Motor neuron (in vitro differentiated cells): ENCODE results near the gene KCNQ1. TPM values are rescaled to one million over a fixed set of nuclear protein-coding genes. Genes with fewer than 3 reads are reported as not detected.

Experiments used
- ATAC-seq, 8 experiments: fragments of 200-7000 bp; cut with Tn5 transposase; replicated peaks in 6 of 8; 2 replicates each; pipeline ENCODE4 v1.8.0; 2021; ENCODE audit warnings: mild to moderate bottlenecking in 8 of 8, moderate library complexity in 8 of 8
- H3K27ac ChIP-seq, 2 donors: fragments of 250-450 bp; sonication (Bioruptor Pico); 2 replicates each; pipeline ENCODE4 v1.9.0; 2021; ENCODE audit warnings: antibody characterized with exemption in 2 of 2, mild to moderate bottlenecking in 2 of 2, moderate library complexity in 1 of 2
- H3K4me1 ChIP-seq, 2 donors: fragments of 250-450 bp; sonication (Bioruptor Pico); replicated peaks in 1 of 2; 2 replicates each; pipeline ENCODE4 v1.6.1; 2021; ENCODE audit warnings: antibody characterized with exemption in 2 of 2, mild to moderate bottlenecking in 2 of 2, moderate library complexity in 1 of 2
- H3K4me3 ChIP-seq, 5 donors: fragments of 250-450 bp; sonication (Bioruptor Pico); 2 replicates each; pipeline ENCODE4 v1.9.0; 2021; ENCODE audit warnings: antibody characterized with exemption in 5 of 5, mild to moderate bottlenecking in 5 of 5, moderate library complexity in 4 of 5
- WGBS, 10 experiments: fragments of 450-650 bp; shearing (Covaris generic); methylation state at CpG; one replicate each; pipeline ENCODE4 v1.0.0; 2022; 5-methylcytosine and 5-hydroxymethylcytosine counted together
- in situ Hi-C, 9 experiments: fragments of 400-800 bp; cut with MboI; loops; one replicate each; pipeline ENCODE4 v1.15.0; 2021; ENCODE audit warnings: low sequenced_read_pairs in 9 of 9, low pct_unique_long_range_greater_than_20kb in 2 of 9; ENCODE audit not compliant: unreplicated experiment in 9 of 9
- total RNA-seq, 8 experiments: library from RNA; unstranded; fragments of 300-600 nt; gene quantifications; 2 replicates each; pipeline versions ENCODE4 v1.2.3 to v1.2.4, GENCODE V29; 2022

KCNQ1 gene
- total RNA-seq, 8 experiments from 2014 or later: 0.04 to 0.66 (median 0.20) TPM; not detected in 2

GRCh38 chr11:2412323-2412722, 32.5 kb upstream of the KCNQ1 start:
- H3K4me1 ChIP-seq: peaks cover 38 to 49% of the 10 kb centered on the region in 2 donors
- no peak overlapping the region for H3K4me3 ChIP-seq
- 73 to 100% (median 100%) methylated on average over 1 to 3 of the region's 6 CpGs; no CpG with 5 or more reads in 5 of the 10 experiments for WGBS, 10 experiments
- H3K27ac ChIP-seq: peak overlapping the region in 1 of 2 donors; percentile 82
- ATAC-seq: no peak
- in situ Hi-C loops: loop anchor here in 8 of 9 experiments (10.0 to 25.0 kb wide), 5 partner anchors 100 to 475 kb away; partner anchors contain the start of genes CDKN1C (in 2 of the 8), C11orf21 (in 1 of the 8) and TSPAN32 (in 1 of the 8)

GRCh38 chr11:2413742-2414579, 30.8 kb upstream of the KCNQ1 start:
- H3K4me3 ChIP-seq: no peak overlapping the region
- in situ Hi-C loops: loop anchor here in 8 of 9 experiments (10.0 to 25.0 kb wide), 5 partner anchors 102 to 473 kb away; partner anchors contain the start of genes CDKN1C (in 2 of the 8), C11orf21 (in 1 of the 8) and TSPAN32 (in 1 of the 8)
- H3K27ac ChIP-seq: no peak overlapping the region
- ATAC-seq: no peak
- 37 to 87% methylated on average over 2 to 6 of the region's 43 CpGs; no CpG with 5 or more reads in 8 of the 10 experiments for WGBS, 10 experiments
- peaks cover 27 to 33% of the 10 kb centered on the region in 2 donors for H3K4me1 ChIP-seq

- no peak overlapping the region for H3K27ac ChIP-seq
- no peak for ATAC-seq
- peaks cover 23 to 29% of the 10 kb centered on the region in 2 donors for H3K4me1 ChIP-seq
- in situ Hi-C loops: loop anchor here in 8 of 9 experiments (10.0 to 25.0 kb wide), 5 partner anchors 102 to 473 kb away; partner anchors contain the start of genes CDKN1C (in 2 of the 8), C11orf21 (in 1 of the 8) and TSPAN32 (in 1 of the 8)
- no peak overlapping the region for H3K4me3 ChIP-seq
- 40 to 100% methylated on average over 1 of the region's 35 CpGs; no CpG with 5 or more reads in 8 of the 10 experiments for WGBS, 10 experiments
Measured at GRCh38 chr11:2414616-2415015, 30.2 kb upstream of the KCNQ1 start.

- H3K4me1 ChIP-seq: peaks cover 18 to 26% of the 10 kb centered on the region in 2 donors
- H3K4me3 ChIP-seq: no peak overlapping the region
- in situ Hi-C loops: loop anchor here in 8 of 9 experiments (10.0 to 25.0 kb wide), 5 partner anchors 103 to 472 kb away; partner anchors contain the start of genes CDKN1C (in 2 of the 8), C11orf21 (in 1 of the 8) and TSPAN32 (in 1 of the 8)
- no peak for ATAC-seq
- H3K27ac ChIP-seq: no peak overlapping the region
- 70% methylated on average over 2 of the region's 28 CpGs; no CpG with 5 or more reads in 9 of the 10 experiments for WGBS, 10 experiments
Measured at GRCh38 chr11:2415171-2415570, 29.6 kb upstream of the KCNQ1 start.

- WGBS, 10 experiments: 53 to 100% (median 80%) methylated on average over 1 to 9 of the region's 34 CpGs; no CpG with 5 or more reads in 4 of the 10 experiments
- in situ Hi-C loops: loop anchor here in 8 of 9 experiments (10.0 to 25.0 kb wide), 5 partner anchors 103 to 472 kb away; partner anchors contain the start of genes CDKN1C (in 2 of the 8), C11orf21 (in 1 of the 8) and TSPAN32 (in 1 of the 8)
Measured at GRCh38 chr11:2415601-2416380, 29.0 kb upstream of the KCNQ1 start.

GRCh38 chr11:2416765-2417164, 28.0 kb upstream of the KCNQ1 start:
- Histone ChIP-seq H3K4me3 (no peak overlapping the region), H3K27ac (no peak overlapping the region), H3K4me1 (peaks cover 11 to 13% of the 10 kb centered on the region in 2 donors)
- no peak for ATAC-seq
- 20 to 92% (median 74%) methylated on average over 2 to 8 of the region's 18 CpGs; no CpG with 5 or more reads in 5 of the 10 experiments for WGBS, 10 experiments
- in situ Hi-C loops: loop anchor here in 8 of 9 experiments (10.0 to 25.0 kb wide), 5 partner anchors 104 to 471 kb away; partner anchors contain the start of genes CDKN1C (in 2 of the 8), C11orf21 (in 1 of the 8) and TSPAN32 (in 1 of the 8)

More at GRCh38 chr11:2415601-2416380, 29.0 kb upstream of the KCNQ1 start:
- no peak for ATAC-seq
- no peak overlapping the region for H3K4me3 ChIP-seq
- no peak overlapping the region for H3K27ac ChIP-seq
- H3K4me1 ChIP-seq: peaks cover 17 to 23% of the 10 kb centered on the region in 2 donors

GRCh38 chr11:2417856-2418692, 26.7 kb upstream of the KCNQ1 start:
- in situ Hi-C loops: loop anchor here in 8 of 9 experiments (10.0 to 25.0 kb wide), 5 partner anchors 106 to 469 kb away; partner anchors contain the start of genes CDKN1C (in 2 of the 8), C11orf21 (in 1 of the 8) and TSPAN32 (in 1 of the 8)
- no peak for ATAC-seq
- no peak overlapping the region for H3K27ac ChIP-seq
- H3K4me1 ChIP-seq: peaks cover 9 to 11% of the 10 kb centered on the region in 2 donors
- H3K4me3 ChIP-seq: no peak overlapping the region
- 60 to 100% (median 98%) methylated on average over 1 to 4 of the region's 30 CpGs; no CpG with 5 or more reads in 6 of the 10 experiments for WGBS, 10 experiments

GRCh38 chr11:2418693-2419360, 26.0 kb upstream of the KCNQ1 start:
- H3K4me1 ChIP-seq: peaks cover 9 to 11% of the 10 kb centered on the region in 2 donors
- no peak overlapping the region for H3K27ac ChIP-seq
- ATAC-seq: no peak
- no peak overlapping the region for H3K4me3 ChIP-seq
- 30 to 100% (median 80%) methylated on average over 1 to 10 of the region's 21 CpGs; no CpG with 5 or more reads in 1 of the 10 experiments for WGBS, 10 experiments
- in situ Hi-C loops: loop anchor here in 8 of 9 experiments (10.0 to 25.0 kb wide), 5 partner anchors 107 to 468 kb away; partner anchors contain the start of genes CDKN1C (in 2 of the 8), C11orf21 (in 1 of the 8) and TSPAN32 (in 1 of the 8)

GRCh38 chr11:2419638-2420501, 24.9 kb upstream of the KCNQ1 start:
- in situ Hi-C loops: loop anchor here in 8 of 9 experiments (10.0 to 25.0 kb wide), 6 partner anchors 108 to 475 kb away; partner anchors contain the start of genes CDKN1C (in 2 of the 8), C11orf21 (in 1 of the 8) and TSPAN32 (in 1 of the 8)
- WGBS, 10 experiments: 0 to 30% (median 11%) methylated on average over 1 to 12 of the region's 36 CpGs; no CpG with 5 or more reads in 3 of the 10 experiments
- Histone ChIP-seq H3K27ac (peak overlapping the region in 1 of 2 donors; percentile 34), H3K4me1 (peaks cover 9 to 11% of the 10 kb centered on the region in 2 donors), H3K4me3 (no peak overlapping the region)
- ATAC-seq: peak; percentile 45 to 61 (median 50)
